Activated CD8-positive, alpha-beta memory T cell treated with anti-CD3 and anti-CD28 coated beads, Interleukin-2, amount 10 ng/mL, durations not matched to agents 7 days and 5 days (primary cell): ENCODE measurements around the gene ADARB1. TPM values are rescaled to one million over a fixed set of nuclear protein-coding genes. Genes with fewer than 3 reads are reported as not detected.

Experiments
- ATAC-seq: fragments of 150-1000 bp; cut with Tn5 transposase; one replicate; pipeline ENCODE4 v1.10.0; 2021; ENCODE audit warnings: moderate library complexity
- CTCF ChIA-PET: fragments of 350-600 bp; sonication (Branson Sonifier 250); formaldehyde crosslinking; loops from one replicate; lab custom pipeline; 2021; ENCODE audit warnings: antibody characterized with exemption; lab: Charles Lee
- DNase-seq: peaks from one replicate; pipeline ENCODE4 v3.0.0-alpha.2; 2020
- H3K27ac Mint-ChIP-seq: one replicate; pipeline ENCODE4 v1.8.0; 2021; ENCODE audit warnings: mild to moderate bottlenecking, mixed read lengths
- H3K27me3 Mint-ChIP-seq: one replicate; pipeline ENCODE4 v1.8.0; 2021; ENCODE audit warnings: mixed read lengths
- H3K36me3 Mint-ChIP-seq: one replicate; pipeline ENCODE4 v1.8.0; 2021; ENCODE audit warnings: mild to moderate bottlenecking, mixed read lengths
- H3K4me1 Mint-ChIP-seq: one replicate; pipeline ENCODE4 v1.8.0; 2021; ENCODE audit warnings: mixed read lengths
- H3K4me3 Mint-ChIP-seq: one replicate; pipeline ENCODE4 v1.8.0; 2021; ENCODE audit warnings: mild to moderate bottlenecking, moderate library complexity, mixed read lengths
- H3K9me3 Mint-ChIP-seq: one replicate; pipeline ENCODE4 v1.8.0; 2022; ENCODE audit warnings: low read depth, mixed read lengths
- total RNA-seq, 2 experiments: library from RNA; stranded (reverse); gene quantifications; one replicate each; pipeline ENCODE4 v1.2.3, GENCODE V29; 2021

ADARB1 gene
- total RNA-seq, 2 experiments from 2014 or later, result 29.4 to 38.3 TPM

- peaks cover 24% of the 10 kb centered on the region for H3K27me3 Mint-ChIP-seq
Observed at GRCh38 chr21:45054227-45054926, 20.0 kb upstream of the ADARB1 start.

GRCh38 chr21:45054927-45055612 is 19.3 kb upstream of the ADARB1 start:
- Mint-ChIP-seq H3K4me1 (no peaks in the 10 kb centered on the region), H3K27me3 (peaks cover 17% of the 10 kb centered on the region), H3K36me3 (no peaks in the 10 kb centered on the region), H3K9me3 (no peaks in the 10 kb centered on the region), H3K27ac (no peak overlapping the region), H3K4me3 (no peak overlapping the region)
- ATAC-seq, result no peak
- CTCF ChIA-PET, result interaction anchor here (1.6 to 2.4 kb wide), 2 partner anchors 73 to 83 kb away, joined by 8 to 16 read pairs; no protein-coding TSS in a partner anchor
- DNase-seq, result no peak

More at GRCh38 chr21:45054227-45054926, 20.0 kb upstream of the ADARB1 start:
- Mint-ChIP-seq H3K4me1 (no peaks in the 10 kb centered on the region), H3K4me3 (no peak overlapping the region), H3K36me3 (no peaks in the 10 kb centered on the region), H3K9me3 (no peaks in the 10 kb centered on the region), H3K27ac (no peak overlapping the region)
- no peak for ATAC-seq
- no peak for DNase-seq
- CTCF ChIA-PET, result interaction anchor here (1.6 to 2.4 kb wide), 2 partner anchors 74 to 84 kb away, joined by 8 to 16 read pairs; no protein-coding TSS in a partner anchor

- no peak for DNase-seq
- Mint-ChIP-seq H3K36me3 (no peaks in the 10 kb centered on the region), H3K4me3 (no peak overlapping the region), H3K27ac (no peak overlapping the region), H3K27me3 (peaks cover 10% of the 10 kb centered on the region), H3K4me1 (no peaks in the 10 kb centered on the region), H3K9me3 (no peaks in the 10 kb centered on the region)
- no peak for ATAC-seq
- CTCF ChIA-PET, result interaction anchor here (2.4 kb wide), 1 partner anchor 82 kb away, joined by 16 read pairs; no protein-coding TSS in a partner anchor
Observed at GRCh38 chr21:45055861-45056260, 18.5 kb upstream of the ADARB1 start.

GRCh38 chr21:45056296-45056904 is 18.0 kb upstream of the ADARB1 start:
- Mint-ChIP-seq H3K4me3 (no peak overlapping the region), H3K9me3 (no peaks in the 10 kb centered on the region), H3K27ac (no peak overlapping the region), H3K27me3 (peaks cover 9% of the 10 kb centered on the region), H3K4me1 (no peaks in the 10 kb centered on the region), H3K36me3 (no peaks in the 10 kb centered on the region)
- CTCF ChIA-PET, result interaction anchor here (1.3 kb wide), 1 partner anchor 9 kb away, joined by 3 read pairs; no protein-coding TSS in a partner anchor
- ATAC-seq, result no peak
- DNase-seq, result no peak

GRCh38 chr21:45056917-45057560 is 17.3 kb upstream of the ADARB1 start:
- no peak overlapping the region for H3K27ac Mint-ChIP-seq
- CTCF ChIA-PET, result interaction anchor here (1.3 kb wide), 1 partner anchor 9 kb away, joined by 3 read pairs; no protein-coding TSS in a partner anchor
- no peak overlapping the region for H3K4me3 Mint-ChIP-seq
- H3K36me3 Mint-ChIP-seq, result no peaks in the 10 kb centered on the region
- no peaks in the 10 kb centered on the region for H3K4me1 Mint-ChIP-seq
- peaks cover 8% of the 10 kb centered on the region for H3K27me3 Mint-ChIP-seq
- no peaks in the 10 kb centered on the region for H3K9me3 Mint-ChIP-seq
- ATAC-seq, result no peak
- DNase-seq, result no peak

GRCh38 chr21:45057886-45058285 is 16.5 kb upstream of the ADARB1 start:
- Mint-ChIP-seq H3K27me3 (peaks cover 7% of the 10 kb centered on the region), H3K27ac (no peak overlapping the region), H3K36me3 (no peaks in the 10 kb centered on the region), H3K4me1 (no peaks in the 10 kb centered on the region), H3K4me3 (no peak overlapping the region), H3K9me3 (no peaks in the 10 kb centered on the region)
- ATAC-seq (no peak), DNase-seq (no peak)
- CTCF ChIA-PET, result interaction anchor here (1.3 kb wide), 1 partner anchor 10 kb away, joined by 3 read pairs; no protein-coding TSS in a partner anchor

- no peak overlapping the region for H3K27ac Mint-ChIP-seq
- no peak for ATAC-seq
- CTCF ChIA-PET, result no interaction called here
- H3K36me3 Mint-ChIP-seq, result no peaks in the 10 kb centered on the region
- no peak for DNase-seq
- H3K4me1 Mint-ChIP-seq, result no peaks in the 10 kb centered on the region
- peaks cover 6% of the 10 kb centered on the region for H3K27me3 Mint-ChIP-seq
- H3K9me3 Mint-ChIP-seq, result no peaks in the 10 kb centered on the region
- no peak overlapping the region for H3K4me3 Mint-ChIP-seq
Observed at GRCh38 chr21:45059121-45059520, 15.3 kb upstream of the ADARB1 start.

GRCh38 chr21:45060089-45060488 is 14.3 kb upstream of the ADARB1 start:
- Mint-ChIP-seq H3K9me3 (no peaks in the 10 kb centered on the region), H3K36me3 (no peaks in the 10 kb centered on the region), H3K4me3 (no peak overlapping the region), H3K27me3 (peaks cover 6% of the 10 kb centered on the region), H3K4me1 (no peaks in the 10 kb centered on the region), H3K27ac (no peak overlapping the region)
- CTCF ChIA-PET, result no interaction called here
- ATAC-seq, result no peak
- DNase-seq, result no peak

GRCh38 chr21:45060675-45061311 is 13.6 kb upstream of the ADARB1 start:
- Mint-ChIP-seq H3K36me3 (no peaks in the 10 kb centered on the region), H3K27me3 (peaks cover 8% of the 10 kb centered on the region), H3K27ac (no peak overlapping the region), H3K9me3 (no peaks in the 10 kb centered on the region), H3K4me3 (no peak overlapping the region), H3K4me1 (no peaks in the 10 kb centered on the region)
- CTCF ChIA-PET, result no interaction called here
- no peak for ATAC-seq
- DNase-seq, result no peak

GRCh38 chr21:45064091-45064490 is 10.3 kb upstream of the ADARB1 start:
- no peak overlapping the region for H3K27ac Mint-ChIP-seq
- CTCF ChIA-PET, result interaction anchor here (1.1 to 1.5 kb wide), 2 partner anchors 74 to 115 kb away, joined by 3 to 14 read pairs; no protein-coding TSS in a partner anchor
- H3K27me3 Mint-ChIP-seq, result peaks cover 12% of the 10 kb centered on the region
- no peak overlapping the region for H3K4me3 Mint-ChIP-seq
- H3K9me3 Mint-ChIP-seq, result no peaks in the 10 kb centered on the region
- ATAC-seq (no peak), DNase-seq (no peak)
- no peaks in the 10 kb centered on the region for H3K4me1 Mint-ChIP-seq
- no peaks in the 10 kb centered on the region for H3K36me3 Mint-ChIP-seq

GRCh38 chr21:45064618-45065399 is 9.6 kb upstream of the ADARB1 start:
- no peaks in the 10 kb centered on the region for H3K4me1 Mint-ChIP-seq

More at GRCh38 chr21:45064618-45065399, 9.6 kb upstream of the ADARB1 start:
- Mint-ChIP-seq H3K36me3 (no peaks in the 10 kb centered on the region), H3K4me3 (no peak overlapping the region), H3K9me3 (no peaks in the 10 kb centered on the region), H3K27me3 (peaks cover 12% of the 10 kb centered on the region), H3K27ac (no peak overlapping the region)
- no peak for ATAC-seq
- CTCF ChIA-PET, result no interaction called here
- no peak for DNase-seq
